ENCODE measurements around the gene IKZF3. TPM values are rescaled to one million over a fixed set of nuclear protein-coding genes. Genes with fewer than 3 reads are reported as not detected.

IKZF3 gene
- total RNA-seq, 1 donor from 2014 or later, result 0.67 TPM

- Mint-ChIP-seq H3K9me3 (no peaks in the 10 kb centered on the region), H3K36me3 (peaks cover 13% of the 10 kb centered on the region), H3K27me3 (ENCODE audit: low read depth) (no peaks in the 10 kb centered on the region), H3K4me1 (peaks cover 17% of the 10 kb centered on the region), H3K4me3 (no peak overlapping the region), H3K27ac (no peak overlapping the region)
- DNase-seq (ENCODE audit: low spot score in 2 of 2, unreplicated experiment in 2 of 2), result no peak
- no peak for TF ChIP-seq CTCF (IDR thresholded peaks at IDR 0.05; ENCODE audit: unreplicated experiment)
Observed at GRCh38 chr17:39745335-39746144, 118.6 kb downstream of the IKZF3 start.

GRCh38 chr17:39744836-39745215 is 119.3 kb downstream of the IKZF3 start:
- no peaks in the 10 kb centered on the region for H3K9me3 Mint-ChIP-seq
- H3K27ac Mint-ChIP-seq, result no peak overlapping the region
- no peak for TF ChIP-seq CTCF (IDR thresholded peaks at IDR 0.05; ENCODE audit: unreplicated experiment)
- no peak for DNase-seq (ENCODE audit: low spot score in 2 of 2, unreplicated experiment in 2 of 2)
- no peak overlapping the region for H3K4me3 Mint-ChIP-seq
- peaks cover 13% of the 10 kb centered on the region for H3K36me3 Mint-ChIP-seq
- peaks cover 5% of the 10 kb centered on the region for H3K27me3 Mint-ChIP-seq (ENCODE audit: low read depth)
- peaks cover 17% of the 10 kb centered on the region for H3K4me1 Mint-ChIP-seq

GRCh38 chr17:39744075-39744835 is 119.9 kb downstream of the IKZF3 start:
- no peak for DNase-seq (ENCODE audit: low spot score in 2 of 2, unreplicated experiment in 2 of 2)
- no peak for TF ChIP-seq CTCF (IDR thresholded peaks at IDR 0.05; ENCODE audit: unreplicated experiment)
- H3K9me3 Mint-ChIP-seq, result no peaks in the 10 kb centered on the region
- peaks cover 13% of the 10 kb centered on the region for H3K36me3 Mint-ChIP-seq
- no peak overlapping the region for H3K4me3 Mint-ChIP-seq
- peaks cover 6% of the 10 kb centered on the region for H3K27me3 Mint-ChIP-seq (ENCODE audit: low read depth)
- H3K27ac Mint-ChIP-seq, result no peak overlapping the region
- peaks cover 19% of the 10 kb centered on the region for H3K4me1 Mint-ChIP-seq

GRCh38 chr17:39742856-39743436 is 121.2 kb downstream of the IKZF3 start:
- no peak overlapping the region for H3K27ac Mint-ChIP-seq
- peaks cover 12% of the 10 kb centered on the region for H3K36me3 Mint-ChIP-seq
- peaks cover 22% of the 10 kb centered on the region for H3K4me1 Mint-ChIP-seq
- no peak for DNase-seq (ENCODE audit: low spot score in 2 of 2, unreplicated experiment in 2 of 2)
- no peaks in the 10 kb centered on the region for H3K9me3 Mint-ChIP-seq
- H3K4me3 Mint-ChIP-seq, result no peak overlapping the region
- H3K27me3 Mint-ChIP-seq (ENCODE audit: low read depth), result peaks cover 13% of the 10 kb centered on the region
- TF ChIP-seq CTCF (IDR thresholded peaks at IDR 0.05; ENCODE audit: unreplicated experiment), result no peak

GRCh38 chr17:39742126-39742855 is 121.8 kb downstream of the IKZF3 start:
- Mint-ChIP-seq H3K9me3 (no peaks in the 10 kb centered on the region), H3K36me3 (peaks cover 9% of the 10 kb centered on the region), H3K4me3 (no peak overlapping the region), H3K4me1 (peaks cover 26% of the 10 kb centered on the region), H3K27ac (no peak overlapping the region), H3K27me3 (ENCODE audit: low read depth) (peaks cover 17% of the 10 kb centered on the region)
- no peak for DNase-seq (ENCODE audit: low spot score in 2 of 2, unreplicated experiment in 2 of 2)
- no peak for TF ChIP-seq CTCF (IDR thresholded peaks at IDR 0.05; ENCODE audit: unreplicated experiment)

Data from mesothelial cell of epicardium (in vitro differentiated cells).